HG03175 (cell line): ENCODE measurements around the gene TMEM54.
"Not testable (repeated sequence)": the region's sequence is repeated elsewhere in the genome, so short reads cannot be mapped to it uniquely, and the experiment has no call there.

Experiments used
- ATAC-seq: cut with Tn5 transposase; IDR thresholded peaks from one replicate; pipeline ENCODE4 v1.9.1; 2021; ENCODE audit warnings: mild to moderate bottlenecking, moderate library complexity; ENCODE audit not compliant: unreplicated experiment

Gene TMEM54

DNA sequence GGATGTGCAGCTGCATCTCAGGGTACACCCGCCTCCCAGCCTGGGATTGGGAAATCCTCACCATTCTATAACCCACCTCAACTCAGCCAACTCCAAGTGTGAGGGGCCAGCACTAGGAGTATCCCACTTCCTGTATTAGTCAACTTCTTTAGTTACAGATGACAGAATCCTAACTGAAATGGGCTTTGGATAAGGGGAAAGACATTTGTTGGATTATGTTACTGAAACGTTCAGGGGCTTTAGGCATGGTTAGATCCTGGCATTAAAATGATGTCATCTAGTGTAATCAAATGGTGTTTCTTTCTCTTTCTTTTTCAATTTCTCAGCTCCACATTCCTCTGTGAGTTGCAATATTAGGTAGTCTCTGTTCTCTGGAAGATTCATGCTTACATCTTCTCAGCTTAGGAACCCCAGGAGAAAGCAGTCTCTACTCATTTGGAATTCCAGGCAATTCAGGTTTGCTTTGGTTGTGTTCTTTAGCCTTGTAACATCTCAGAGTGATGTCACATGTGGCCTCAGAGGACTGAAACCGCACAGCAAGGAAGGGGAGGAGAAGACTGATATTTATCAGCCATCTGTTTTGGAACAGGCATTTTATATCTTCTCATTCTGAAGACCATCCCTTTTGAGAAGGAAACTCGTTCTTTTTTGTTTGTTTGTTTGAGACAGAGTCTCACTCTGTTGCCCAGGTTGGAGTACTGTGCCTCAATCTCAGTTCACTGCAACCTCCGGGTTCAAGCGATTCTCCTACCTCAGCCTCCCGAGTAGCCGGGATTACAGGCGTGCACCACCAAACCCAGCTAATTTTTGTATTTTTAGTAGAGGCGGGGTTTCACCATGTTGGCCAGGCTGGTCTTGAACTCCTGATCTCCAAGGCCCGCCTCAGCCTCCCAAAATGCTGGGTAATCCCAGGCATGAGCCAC is 18.9 kb upstream of the TMEM54 start:
- no peak for ATAC-seq

GRCh38 chr1:32918179-32918578 is 17.0 kb upstream of the TMEM54 start:
- ATAC-seq: no peak

DNA sequence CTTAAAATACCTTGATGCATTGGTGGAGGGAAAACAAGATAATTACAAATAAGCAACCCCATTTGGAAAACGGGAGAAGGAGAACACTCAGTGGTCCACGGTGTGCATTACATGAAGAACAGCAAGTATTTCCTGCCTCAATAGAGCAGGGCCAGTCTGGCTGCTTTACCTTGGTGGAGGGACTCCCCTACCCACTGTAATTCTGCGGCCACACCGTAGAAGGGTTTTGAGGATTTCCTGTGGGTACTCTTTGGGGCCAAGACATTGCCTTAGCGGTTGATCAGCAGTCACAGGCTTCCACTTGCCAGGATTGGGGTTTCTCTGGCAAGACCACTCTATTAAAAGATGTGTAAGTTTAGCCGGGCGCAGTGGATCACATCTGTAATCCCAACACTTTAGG is 16.3 kb upstream of the TMEM54 start:
- no peak for ATAC-seq

DNA sequence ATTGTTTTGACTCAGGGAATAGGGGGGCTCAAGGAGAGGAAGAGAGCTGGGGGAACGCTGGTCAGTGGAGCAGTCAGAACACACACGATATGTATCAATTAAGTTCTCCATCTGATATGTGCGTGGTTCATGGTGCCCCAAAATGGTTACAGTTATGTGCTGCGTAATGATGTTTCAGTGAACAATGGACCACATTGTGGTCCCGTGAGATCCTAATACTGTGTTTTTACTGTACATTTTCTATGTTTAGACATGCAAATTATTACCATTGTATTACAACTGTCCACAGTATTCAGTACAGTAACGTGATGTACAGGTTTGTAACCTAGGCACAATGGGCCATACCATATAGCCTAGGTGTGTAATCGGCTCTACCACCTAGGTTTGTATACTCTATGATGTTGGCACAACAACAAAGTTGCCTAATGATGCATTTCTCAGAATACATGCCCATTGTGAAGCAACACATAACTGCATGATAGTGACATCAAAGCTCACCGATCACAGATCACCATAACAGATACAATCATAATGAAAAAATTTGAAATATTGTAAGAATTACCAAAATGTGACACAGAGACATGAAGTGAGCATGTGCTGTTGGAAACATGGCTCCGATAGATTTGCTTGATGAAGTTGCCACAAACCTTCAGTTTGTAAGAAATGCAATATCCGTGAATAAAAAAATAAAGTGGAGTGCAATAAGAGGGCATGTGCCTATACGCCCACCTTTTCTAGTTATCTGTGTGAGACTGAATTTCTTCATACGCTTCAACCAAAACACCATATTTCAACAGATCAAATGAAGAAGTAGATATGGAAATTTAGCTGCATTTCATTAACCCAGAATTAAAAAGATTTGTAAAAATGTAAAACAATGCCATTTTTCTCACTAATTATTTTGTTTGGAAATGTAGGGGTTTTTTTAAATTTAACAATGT is 14.8 kb upstream of the TMEM54 start:
- no peak for ATAC-seq

DNA sequence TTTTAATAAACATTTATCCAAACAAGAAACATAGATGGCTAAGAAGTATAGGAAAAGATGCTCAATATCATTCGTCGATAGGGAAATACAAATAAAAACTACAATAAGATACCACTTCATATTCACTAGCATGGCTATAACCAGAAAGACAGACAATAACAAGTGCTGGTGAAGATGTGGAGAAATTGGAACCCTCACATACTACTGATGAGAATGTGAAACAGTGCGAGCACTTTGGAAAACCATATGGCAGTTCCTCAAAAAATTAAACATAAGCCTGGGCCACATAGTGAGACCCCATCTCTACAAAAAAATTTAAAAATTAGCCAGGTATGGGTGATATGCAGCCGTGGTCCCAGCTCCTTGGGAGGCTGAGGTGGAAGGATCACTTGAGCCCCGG is 9.1 kb upstream of the TMEM54 start:
- no peak for ATAC-seq

DNA sequence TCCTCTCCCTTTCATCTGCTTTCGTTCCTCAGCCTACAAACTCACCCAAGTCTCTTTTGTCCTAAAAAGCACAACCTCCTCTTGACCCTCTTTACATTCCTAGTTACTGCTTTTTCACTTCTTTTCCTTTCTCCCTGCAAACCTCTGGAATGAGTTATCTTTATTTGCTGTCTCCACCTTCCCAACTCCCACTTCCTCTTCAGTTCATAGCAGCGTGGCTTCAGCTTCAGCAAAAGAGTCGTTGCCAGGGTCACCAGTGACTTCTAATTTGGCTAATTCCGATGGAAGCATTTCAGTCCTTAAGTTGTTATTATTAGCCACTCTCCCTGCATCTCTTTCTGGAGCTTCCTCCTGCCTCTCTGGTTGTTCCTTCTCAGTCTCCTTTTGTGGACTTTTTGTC is 6.2 kb upstream of the TMEM54 start:
- ATAC-seq: no peak

DNA sequence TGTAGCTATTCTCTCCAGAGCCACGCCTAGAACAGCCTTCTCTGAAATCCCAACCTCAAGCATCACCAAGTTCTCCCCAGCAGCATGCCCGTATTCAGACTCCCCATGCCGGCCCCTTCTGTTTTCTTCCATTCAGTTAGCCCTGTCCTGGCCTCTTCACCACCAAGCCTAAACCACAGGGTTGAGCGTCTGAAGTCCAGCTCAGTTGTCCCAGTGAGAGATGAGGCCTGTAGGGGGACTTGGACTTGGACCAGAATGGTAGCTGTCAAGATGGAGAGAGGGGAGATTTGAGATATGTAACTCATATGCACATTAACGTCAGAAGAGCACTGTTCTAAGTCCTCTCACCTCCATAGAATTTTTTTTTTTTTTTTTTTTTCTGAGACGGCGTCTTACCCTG is 5.5 kb upstream of the TMEM54 start:
- no peak for ATAC-seq

DNA sequence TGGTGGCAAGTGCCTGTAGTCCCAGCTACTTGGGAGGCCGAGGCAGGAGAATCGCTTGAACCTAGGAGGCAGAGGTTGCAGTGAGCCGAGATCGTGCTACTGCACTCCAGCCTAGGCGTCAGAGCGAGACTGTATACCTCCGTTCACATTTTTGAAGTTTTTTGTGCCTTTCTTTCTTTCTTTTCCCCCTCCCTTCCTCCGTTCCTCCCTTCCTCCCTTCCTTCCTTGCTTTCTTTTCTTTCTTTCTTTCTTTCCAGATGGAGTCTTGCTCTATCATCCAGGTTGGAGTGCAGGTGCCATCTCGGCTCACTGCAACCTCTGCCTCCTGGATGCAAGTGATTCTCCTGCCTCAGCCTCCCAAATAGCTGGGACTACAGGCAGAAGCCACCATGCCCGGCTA is 4.4 kb upstream of the TMEM54 start:
- not testable (repeated sequence) for ATAC-seq

DNA sequence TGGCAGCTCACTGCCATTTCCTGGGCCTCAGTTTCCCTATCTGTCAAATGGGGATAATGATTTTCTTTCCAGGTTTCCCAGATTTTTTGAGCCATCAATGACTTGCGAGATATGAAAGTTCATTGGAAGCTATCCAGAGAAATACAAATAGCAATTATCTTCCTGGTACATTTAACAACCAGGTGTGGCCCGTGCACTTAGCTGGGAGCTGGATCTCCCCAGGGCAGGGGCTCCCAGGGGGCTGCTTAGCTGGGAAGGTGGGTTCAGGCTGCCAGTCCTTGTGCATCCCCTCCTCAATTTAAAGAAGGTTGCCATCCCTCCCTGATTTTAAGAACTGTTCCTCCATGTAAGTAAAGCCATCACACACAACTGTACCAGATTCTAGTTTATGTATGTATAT is 3.6 kb upstream of the TMEM54 start:
- ATAC-seq: no peak

DNA sequence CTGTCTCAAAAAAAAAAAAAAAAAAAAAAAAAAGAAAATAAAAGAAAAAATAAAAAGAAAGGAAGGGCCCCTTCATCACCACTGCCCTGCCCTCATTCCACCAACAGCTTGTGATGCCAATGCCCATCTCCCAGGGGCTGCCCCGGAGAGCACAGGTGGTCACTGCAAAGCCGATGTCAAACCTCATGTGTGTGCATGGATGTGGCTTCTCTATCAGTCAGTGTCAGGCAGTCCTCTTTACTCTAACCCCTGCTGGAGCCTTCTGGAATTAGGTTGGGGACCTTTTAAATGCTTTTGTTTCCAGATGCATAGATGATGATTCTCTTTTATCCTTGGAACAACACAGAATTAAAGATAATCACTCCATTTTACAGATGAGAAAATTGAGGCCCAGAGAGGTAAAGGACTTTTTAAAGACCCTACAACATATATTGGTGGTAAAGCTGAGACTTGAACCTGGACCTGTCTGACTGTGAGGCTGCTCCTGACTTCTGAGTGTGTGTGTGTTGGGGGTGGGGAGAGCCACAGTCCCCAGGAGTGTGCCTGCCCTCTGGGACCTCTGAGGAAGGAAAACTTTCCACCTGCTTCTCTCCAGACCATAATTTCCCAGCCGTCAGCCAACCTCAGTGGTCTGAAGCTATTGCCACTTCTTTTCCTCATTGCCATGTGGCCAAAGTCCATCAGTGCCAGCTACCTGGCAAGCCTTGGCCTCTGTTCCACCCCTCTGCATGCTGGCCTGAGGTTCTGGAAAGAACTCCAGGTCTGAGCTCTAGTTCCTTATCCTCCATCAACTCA is 3.0 kb upstream of the TMEM54 start:
- no peak for ATAC-seq

DNA sequence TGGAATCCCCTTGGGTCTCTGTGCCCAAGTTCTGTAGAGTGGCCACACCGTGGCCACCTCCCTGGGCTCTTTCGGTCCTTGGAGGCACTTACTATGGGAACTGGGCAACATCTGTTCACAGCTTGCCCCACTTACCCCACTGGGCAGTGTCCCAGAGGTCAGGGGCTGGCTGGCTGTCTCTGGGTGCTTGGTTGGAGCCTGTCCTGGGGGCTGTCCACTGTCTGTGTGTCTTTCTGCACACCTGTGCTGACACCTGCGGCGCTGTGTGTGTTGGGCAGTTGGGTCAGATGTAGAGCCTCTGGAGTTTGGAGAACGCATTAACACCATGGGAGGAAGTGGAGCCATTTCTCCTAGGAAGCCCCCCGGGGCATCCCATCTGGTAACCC is 1.3 kb upstream of the TMEM54 start:
- no peak for ATAC-seq

DNA sequence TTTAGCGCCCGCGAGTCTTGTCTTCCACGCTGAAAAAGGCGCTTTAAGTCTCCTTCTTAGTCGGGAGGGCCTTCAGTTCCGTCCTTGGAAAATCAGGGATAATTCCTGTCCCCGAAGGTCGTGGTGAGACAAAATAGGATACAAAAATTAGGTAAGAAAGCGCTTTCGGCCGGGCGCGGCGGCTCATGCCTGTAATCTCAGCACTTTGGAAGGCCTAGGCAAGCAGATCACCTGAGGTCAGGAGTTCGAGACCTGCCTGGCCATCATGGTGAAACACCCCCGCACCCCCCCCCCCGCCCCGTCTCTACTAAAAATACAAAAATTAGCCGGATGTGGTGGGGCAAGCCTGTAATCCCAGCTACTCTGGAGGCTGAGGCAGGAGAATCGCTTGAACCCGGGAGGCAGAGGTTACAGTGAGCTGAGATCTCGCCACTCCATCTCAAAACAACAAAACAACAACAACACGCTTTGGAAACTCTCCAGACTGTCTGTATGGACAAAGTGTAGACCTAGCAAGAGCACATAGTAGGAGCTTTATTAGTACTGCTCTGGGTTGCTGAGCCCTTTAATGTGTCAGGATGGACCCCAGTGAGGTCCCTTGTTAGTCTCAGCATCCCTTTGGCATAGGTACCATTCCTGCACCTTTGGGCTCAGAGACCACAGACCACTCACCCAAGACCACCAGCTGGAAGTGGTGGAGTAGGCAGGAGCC is 790 bp upstream of the TMEM54 start:
- ATAC-seq: no peak

- ATAC-seq: no peak
Observed at GRCh38 chr1:32900371-32900955, 726 bp downstream of the TMEM54 start.

GRCh38 chr1:32899586-32900296 is 1.4 kb downstream of the TMEM54 start:
- ATAC-seq: no peak

DNA sequence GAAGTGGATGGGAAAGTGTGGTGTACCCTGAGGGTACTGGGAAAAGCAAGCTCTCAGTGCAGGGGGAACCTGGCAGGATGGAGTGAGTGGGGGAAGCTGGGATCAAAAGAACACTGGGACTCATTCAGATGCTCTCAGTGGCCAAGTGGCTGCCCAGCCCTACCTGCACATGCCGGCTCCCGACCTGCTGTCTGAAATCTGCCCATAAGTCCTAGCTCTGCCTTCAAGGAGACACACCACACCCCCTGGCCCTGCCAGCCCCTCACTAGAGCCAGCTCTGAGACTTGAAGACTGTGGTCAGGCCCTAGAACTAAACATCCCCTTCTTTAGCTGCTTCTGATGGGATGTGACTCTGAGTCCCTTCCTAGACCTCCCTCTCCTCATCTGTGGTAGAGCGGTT is 2.2 kb downstream of the TMEM54 start:
- no peak for ATAC-seq

DNA sequence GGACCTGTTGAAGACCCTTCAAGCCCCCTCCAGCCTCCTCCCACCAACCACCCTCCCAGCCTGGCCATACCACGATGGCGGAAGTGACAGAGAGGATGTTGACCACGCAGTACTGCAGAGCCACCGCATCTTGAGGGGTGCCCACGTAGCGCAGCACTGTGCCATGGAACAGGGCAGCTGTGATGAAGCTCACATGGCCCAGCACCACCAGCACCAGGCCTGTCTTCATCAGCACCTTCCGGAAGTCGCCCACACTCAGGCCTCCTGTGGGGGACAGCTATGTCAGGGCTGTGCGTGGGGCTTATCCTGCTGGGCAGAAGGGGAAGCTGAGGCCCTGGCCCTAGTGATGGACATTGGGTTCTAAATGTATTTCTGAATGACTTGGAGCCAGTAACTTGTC is 3.1 kb downstream of the TMEM54 start:
- no peak for ATAC-seq

DNA sequence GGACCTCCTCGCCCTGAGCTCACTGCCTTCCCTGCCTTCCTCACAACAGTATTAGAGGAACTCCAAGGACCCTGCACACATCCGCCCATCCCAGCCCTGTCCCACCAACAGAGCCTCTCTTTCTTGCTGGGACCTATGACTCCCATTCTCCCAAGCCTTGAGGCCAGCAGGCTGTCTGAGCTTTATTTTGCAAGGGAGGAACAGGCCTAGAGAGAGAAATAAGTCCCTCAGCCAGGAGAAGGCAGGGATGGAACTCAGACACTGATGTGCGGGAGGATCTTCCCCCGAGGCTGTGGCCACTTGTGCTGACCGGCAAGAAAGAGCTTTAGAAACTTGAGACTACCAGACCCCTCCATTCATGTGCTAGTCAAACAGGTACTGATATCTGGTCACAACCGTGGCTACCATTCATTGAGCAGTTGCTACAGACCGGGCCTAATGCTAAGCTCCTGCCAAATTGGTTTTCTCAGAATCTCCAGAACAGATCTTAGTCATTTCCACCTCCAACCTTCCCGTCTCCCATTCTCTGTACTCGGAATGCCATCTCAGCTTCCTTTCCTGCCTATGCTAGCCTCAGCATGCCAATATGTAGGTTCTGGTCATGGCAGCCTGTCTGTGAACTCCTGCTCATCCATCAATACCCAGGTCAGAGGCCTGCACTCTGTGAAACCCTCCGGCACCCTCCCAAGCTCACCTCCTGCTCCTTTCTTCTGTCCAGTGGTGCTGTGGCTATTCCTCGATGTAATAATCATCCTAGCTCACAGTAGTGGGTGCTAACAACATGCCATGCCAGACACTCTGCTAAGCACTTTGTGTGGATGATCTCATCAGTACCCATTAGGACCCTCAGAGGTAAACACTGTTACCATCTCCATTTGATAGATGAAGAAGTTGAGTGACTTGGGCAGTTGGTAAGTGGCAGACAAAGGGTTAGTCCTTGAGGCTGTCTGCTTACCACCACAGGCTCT is 3.8 kb downstream of the TMEM54 start:
- no peak for ATAC-seq

DNA sequence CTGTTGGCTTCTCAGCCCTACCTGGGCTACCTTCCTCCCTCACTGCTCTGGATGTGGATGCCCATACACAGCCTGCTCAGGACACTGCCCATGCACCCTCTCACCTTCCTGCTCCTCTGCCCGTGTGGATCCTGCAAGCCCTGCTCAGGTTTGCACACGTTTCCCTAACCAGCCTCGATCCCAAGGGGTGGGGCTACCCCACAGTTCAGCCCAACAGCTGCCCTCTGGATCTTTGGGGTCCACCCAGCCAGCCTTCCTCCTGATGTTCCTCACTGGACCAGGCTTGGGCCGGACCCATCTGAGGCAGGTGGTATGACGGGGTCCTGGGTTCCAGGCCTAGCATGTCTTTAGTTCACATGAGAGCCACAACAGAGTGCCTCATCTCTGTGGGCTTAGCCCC is 4.7 kb downstream of the TMEM54 start:
- ATAC-seq: no peak
